ENCODE data around the gene ALPP.
"Not testable (repeated sequence)": the region's sequence is repeated elsewhere in the genome, so short reads cannot be mapped to it uniquely, and the experiment has no call there.

ALPP gene

GRCh38 chr2:232378735-232379151 is at the start of gene ALPP:
Gene ALPP, plus strand, starts transcription at chr2:232378751. Its CDS starts 52 bp downstream, at chr2:232378803.
- not testable (repeated sequence) for DNase-seq

- no peak for DNase-seq
Observed at GRCh38 chr2:232329716-232330067, 48.9 kb upstream of the ALPP start.

- DNase-seq = no peak
Observed at GRCh38 chr2:232330068-232330999, 48.2 kb upstream of the ALPP start.

DNA sequence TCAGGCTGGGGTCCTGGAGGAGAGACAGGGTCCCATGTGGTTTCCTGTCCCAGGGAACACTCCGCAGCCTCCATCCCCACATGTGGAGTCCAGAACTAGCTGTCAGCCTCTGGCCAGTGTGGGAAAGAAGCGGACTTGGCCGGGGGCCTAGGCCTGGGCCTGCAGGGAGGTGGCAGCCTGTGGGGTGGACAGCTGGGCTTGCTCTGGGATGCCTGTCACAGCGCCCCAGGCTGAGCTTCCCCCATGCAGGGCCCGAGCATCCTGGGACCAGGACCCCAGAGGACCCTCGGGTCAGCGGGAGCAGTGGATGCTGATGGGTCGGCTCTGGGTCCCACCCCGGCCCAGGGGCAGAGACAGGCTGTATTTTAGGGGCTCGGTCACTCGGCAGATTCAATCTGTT is 47.5 kb upstream of the ALPP start:
- DNase-seq = not testable (repeated sequence)

DNA sequence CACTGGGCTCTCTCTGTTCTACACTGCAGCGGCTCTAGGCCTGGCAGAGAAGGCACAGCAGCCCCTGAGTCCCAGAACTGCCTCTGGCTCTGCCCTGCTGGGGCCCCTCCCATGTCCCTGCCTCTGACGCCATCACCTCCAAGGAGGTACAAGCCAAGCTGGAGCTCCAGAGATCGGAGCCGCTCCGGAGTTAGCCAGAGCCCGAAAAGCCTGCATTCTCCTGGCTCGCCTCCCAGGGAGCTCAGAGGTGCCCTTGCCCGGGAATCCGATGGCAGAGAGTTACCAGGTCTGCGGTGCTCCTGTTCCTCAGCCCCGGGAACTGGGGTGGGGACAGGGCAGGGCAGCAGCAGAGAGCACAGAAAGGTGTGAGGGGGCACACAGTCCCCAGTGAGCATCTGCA is 46.9 kb upstream of the ALPP start:
- DNase-seq = not testable (repeated sequence)

DNA sequence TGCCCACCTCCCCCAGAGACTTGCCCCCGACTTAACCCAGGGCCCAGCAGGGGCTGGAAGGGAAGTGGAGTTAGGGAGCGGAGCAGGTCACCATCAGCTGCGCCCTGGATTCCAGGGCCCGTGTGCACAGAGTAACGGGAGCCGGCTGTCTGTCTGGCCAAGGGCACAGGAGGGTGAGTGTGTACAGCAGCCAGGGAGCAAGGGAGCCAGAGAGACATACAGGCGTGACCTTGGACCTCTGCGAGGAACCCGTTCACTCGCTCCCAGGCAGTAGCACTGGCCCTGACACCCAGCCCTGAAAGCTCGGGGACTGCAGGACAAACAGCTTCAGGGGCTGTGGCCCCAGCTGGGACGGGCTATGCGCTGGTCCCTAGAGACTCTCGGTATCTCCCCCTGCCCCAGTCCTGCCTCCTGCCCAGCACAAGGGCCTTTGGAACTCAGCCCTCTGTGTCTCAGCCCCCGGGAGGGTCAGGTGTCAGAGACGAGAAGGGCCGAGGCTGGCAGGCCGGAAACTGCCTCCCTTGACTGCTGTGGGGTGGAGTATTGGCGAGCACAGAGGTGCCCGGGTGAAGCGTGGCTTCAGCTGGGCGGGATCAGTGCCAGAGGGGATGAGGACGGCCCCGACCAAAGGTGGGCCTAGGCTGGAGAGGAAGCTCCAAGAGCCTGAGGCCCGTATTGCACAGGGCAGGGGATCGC is 46.2 kb upstream of the ALPP start:
- DNase-seq = not testable (repeated sequence)

GRCh38 chr2:232332940-232333259 is 45.7 kb upstream of the ALPP start:
- no peak for DNase-seq

- no peak for DNase-seq
Observed at GRCh38 chr2:232333361-232334135, 45.0 kb upstream of the ALPP start.

DNA sequence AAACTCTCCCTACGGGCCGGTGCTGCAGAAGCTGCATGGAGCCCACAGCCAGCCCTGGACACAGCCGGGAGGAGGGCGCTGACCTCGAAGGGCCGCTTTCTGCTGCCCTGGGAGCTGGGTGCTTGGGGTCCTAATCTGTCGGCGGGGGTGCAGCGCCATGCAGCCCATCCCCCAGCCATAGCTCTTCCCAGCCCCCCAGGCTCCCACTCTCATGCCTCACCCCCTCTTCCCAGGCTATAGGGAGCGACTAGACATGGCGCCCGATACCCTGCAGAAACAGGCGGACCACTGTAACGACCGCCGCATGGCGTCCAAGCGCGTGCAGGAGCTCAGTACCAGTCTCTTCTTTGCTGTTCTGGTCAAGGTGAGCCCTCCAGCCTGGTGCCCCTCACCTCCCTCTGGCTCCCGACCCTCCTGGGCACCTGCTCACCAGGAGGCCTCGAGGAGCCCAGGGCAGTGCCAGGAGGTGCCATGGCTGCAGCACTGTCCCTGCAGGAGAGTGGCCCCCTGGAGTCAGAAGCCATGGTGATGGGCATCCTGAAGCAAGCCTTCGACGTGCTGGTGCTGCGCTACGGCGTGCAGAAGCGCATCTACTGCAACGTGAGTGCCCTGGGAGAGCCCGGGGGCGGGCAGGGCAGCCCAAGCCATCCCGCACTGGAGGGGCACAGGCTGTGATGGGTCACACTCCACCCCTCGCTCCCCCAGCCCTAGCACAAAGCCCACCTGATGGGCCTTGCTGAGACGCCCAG is 44.2 kb upstream of the ALPP start:
- DNase-seq = not testable (repeated sequence)

GRCh38 chr2:232334885-232335205 is 43.7 kb upstream of the ALPP start:
- DNase-seq = not testable (repeated sequence)

- DNase-seq = not testable (repeated sequence)
Observed at GRCh38 chr2:232335206-232335858, 43.2 kb upstream of the ALPP start.

DNA sequence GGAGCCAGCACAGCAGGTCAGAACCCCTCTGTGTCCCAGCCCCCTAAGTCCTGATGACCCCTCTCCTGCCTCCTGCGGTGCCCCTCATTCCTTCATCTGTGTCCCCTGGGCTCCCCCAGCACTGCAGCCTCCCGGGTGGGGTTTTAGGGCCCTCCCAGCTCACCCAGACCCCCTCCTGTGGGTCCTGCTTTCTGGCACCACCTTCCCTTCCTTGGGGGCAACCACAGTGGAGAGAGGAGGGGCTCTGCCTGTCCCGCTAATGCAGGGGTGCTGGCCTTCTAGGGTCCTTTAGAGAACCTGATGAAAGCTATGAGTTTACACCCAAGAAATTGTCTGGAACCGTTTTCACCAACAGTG is 42.7 kb upstream of the ALPP start:
- no peak for DNase-seq

DNA sequence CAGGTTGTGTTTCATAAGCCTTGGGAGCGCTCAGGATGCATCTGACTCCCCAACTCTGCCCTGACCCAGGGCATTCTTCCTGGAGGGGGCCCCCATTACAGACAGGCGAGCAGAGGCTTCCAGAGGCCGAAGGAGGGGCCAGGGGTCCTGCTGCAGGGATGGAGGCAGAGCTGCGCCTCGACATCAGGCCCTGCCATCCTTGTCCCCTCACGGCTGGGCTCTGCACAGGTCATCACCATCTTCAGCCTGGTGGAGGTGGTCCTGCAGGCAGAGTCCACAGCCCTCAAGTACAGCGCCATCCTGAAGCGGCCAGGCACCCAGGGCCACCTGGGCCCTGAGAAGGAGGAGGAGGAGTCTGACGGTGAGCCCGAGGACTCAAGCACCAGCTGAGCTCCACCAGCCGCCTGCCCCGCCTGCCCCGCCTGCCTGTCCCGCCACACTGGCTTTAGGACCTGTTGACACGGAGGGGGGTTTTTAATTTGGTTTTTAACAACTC is 42.3 kb upstream of the ALPP start:
- no peak for DNase-seq

DNA sequence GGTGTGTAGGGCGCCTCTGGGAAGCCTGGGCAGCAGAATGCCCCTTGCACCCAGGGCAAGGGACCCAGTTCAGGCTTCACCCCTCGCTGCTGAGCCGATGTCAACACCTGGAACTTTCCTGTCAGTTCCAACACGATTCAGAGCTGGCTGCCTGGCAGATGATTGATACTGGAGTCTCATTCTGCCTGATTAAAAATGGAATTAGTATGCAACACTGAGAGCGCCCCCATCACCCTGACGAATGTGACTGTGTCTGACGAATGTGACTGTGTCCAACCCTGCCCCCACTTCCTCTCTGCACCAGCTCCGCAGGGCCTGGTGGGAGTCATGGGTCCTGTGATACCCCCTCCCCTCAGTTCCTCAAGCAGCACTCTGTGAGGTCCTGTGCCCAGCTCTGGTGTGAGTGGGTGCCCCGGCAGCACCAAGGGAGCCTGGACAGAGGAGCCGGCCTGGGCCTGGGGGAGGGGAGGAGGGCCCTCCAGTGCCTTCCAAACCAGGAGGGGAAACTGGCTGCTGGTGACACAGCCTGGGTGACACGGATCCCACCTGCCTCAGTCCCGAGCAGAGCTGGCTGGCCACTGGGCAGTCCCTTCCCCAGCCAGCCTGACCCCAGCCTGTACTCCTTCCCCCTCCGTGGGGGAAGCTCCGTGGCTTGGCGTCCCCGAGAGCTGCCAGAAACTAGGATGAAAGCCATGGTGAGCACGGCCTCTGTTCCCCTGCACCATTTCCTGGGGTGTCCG is 41.4 kb upstream of the ALPP start:
- no peak for DNase-seq

GRCh38 chr2:232338094-232338758 is 40.3 kb upstream of the ALPP start:
- DNase-seq = not testable (repeated sequence)

GRCh38 chr2:232338759-232339106 is 39.8 kb upstream of the ALPP start:
- DNase-seq = no peak

GRCh38 chr2:232339121-232340081 is 39.1 kb upstream of the ALPP start:
- no peak for DNase-seq

GRCh38 chr2:232340171-232340935 is 38.2 kb upstream of the ALPP start:
- no peak for DNase-seq

Data from DMS 273 treated with DMSO at 0.1 percent for 48 hours (cell line).